GM12892 (cell line): ENCODE results near the gene TNPO3.

ENCODE experiments used
- POLR2A ChIP-seq: IDR thresholded peaks from 2 replicates; pipeline ENCODE4 v1.6.1; 2011; ENCODE audit warnings: low read depth, low read length, control low read depth
- POLR2AphosphoS5 ChIP-seq: IDR thresholded peaks from 2 replicates; pipeline ENCODE4 v1.6.1; 2011; ENCODE audit warnings: low read depth, low read length, control low read depth

DNA sequence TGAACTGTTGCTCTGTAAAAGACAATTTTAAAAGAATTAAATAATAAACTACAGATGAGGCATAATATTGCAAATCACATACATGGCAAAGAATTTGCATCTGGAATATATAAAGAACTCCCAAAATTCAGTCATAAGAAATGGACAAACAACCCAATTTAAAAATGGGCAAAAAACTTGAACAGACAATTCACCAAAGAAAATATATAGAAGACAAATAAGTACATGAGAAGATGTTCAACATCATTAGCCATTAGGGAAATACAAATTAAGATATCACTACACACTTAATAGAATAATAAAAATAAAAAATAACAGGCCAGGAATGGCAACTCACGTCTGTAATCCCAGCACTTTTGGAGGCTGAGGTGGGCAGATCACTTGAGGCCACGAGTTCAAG, 22.0 kb upstream of the TNPO3 start:
- no peak for TF ChIP-seq POLR2A
- TF ChIP-seq POLR2AphosphoS5, result no peak
